ENCODE measurements around the gene TCF15. TPM values are rescaled to one million over a fixed set of nuclear protein-coding genes. Genes with fewer than 3 reads are reported as not detected.

The TCF15 gene
- polyA plus RNA-seq, 2 of the 4 experiments (the other 2 are of a cell fraction) = not detected

DNA sequence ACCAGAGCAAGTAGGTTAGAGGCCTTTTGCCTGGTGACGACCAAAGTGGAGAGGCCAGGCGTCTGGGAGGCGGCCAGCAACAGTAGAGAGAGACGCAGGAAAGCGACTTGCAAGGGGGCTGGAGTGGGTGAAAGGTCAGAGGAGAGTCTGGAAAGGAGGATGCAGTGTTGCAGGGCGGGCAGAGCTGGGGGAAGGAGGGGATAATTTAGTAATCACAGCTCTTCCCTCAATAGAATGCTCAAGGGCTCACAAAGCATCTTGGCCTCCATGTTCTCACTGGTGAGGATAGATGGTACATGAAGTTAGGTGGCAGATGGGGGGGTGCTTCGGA lies 25.2 kb downstream of the TCF15 start:
- H3K4me1 ChIP-seq = no peaks in the 10 kb centered on the region
- H3K9me3 ChIP-seq = no peaks in the 10 kb centered on the region
- DNase-seq (ENCODE audit: low read depth in 1 of 2, low spot score in 1 of 2) (no peak), ATAC-seq (no peak), FAIRE-seq (no peak)
- ChIA-PET POLR2A (no interaction called here), CTCF (interaction anchor here (1.6 to 1.8 kb wide), 2 partner anchors 23 to 61 kb away, joined by 4 to 8 read pairs; no protein-coding TSS in a partner anchor)
- H3K4me2 ChIP-seq = no peak overlapping the region
- 36% methylated on average over 7 of the region's 7 CpGs for WGBS (ENCODE audit: missing lambda C conversion rate)
- no peak overlapping the region for H3K4me3 ChIP-seq
- H3K27ac ChIP-seq = no peak overlapping the region
- TF ChIP-seq KDM5A (IDR thresholded peaks at IDR 0.05) (no peak), CEBPB (IDR thresholded peaks at IDR 0.05) (no peak), ESRRA (IDR thresholded peaks at IDR 0.05; ENCODE audit: borderline replicate concordance, low read length) (no peak), NR3C1 (IDR thresholded peaks at IDR 0.05) (no peak), HOXA7 (CRISPR knock-in tag; IDR thresholded peaks at IDR 0.05) (no peak), BHLHE40 (IDR thresholded peaks at IDR 0.05; ENCODE audit: low read depth, low read length) (no peak), CBX2 (IDR thresholded peaks at IDR 0.05; ENCODE audit: borderline replicate concordance, low read depth) (no peak), MAFK (IDR thresholded peaks at IDR 0.05; ENCODE audit: partially characterized antibody) (no peak), CBX8 (IDR thresholded peaks at IDR 0.05) (no peak), ZNF302 (CRISPR knock-in tag; IDR thresholded peaks at IDR 0.05) (no peak), MAZ (IDR thresholded peaks at IDR 0.05; ENCODE audit: borderline replicate concordance, low read depth, low read length) (no peak), HDAC2 (IDR thresholded peaks at IDR 0.05) (no peak), JUN (IDR thresholded peaks at IDR 0.05) (no peak)
- TF ChIP-seq, protein P1, sequence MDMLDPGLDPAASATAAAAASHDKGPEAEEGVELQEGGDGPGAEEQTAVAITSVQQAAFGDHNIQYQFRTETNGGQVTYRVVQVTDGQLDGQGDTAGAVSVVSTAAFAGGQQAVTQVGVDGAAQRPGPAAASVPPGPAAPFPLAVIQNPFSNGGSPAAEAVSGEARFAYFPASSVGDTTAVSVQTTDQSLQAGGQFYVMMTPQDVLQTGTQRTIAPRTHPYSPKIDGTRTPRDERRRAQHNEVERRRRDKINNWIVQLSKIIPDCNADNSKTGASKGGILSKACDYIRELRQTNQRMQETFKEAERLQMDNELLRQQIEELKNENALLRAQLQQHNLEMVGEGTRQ (IDR thresholded peaks at IDR 0.05) = no peak
- TF ChIP-seq, protein P2, sequence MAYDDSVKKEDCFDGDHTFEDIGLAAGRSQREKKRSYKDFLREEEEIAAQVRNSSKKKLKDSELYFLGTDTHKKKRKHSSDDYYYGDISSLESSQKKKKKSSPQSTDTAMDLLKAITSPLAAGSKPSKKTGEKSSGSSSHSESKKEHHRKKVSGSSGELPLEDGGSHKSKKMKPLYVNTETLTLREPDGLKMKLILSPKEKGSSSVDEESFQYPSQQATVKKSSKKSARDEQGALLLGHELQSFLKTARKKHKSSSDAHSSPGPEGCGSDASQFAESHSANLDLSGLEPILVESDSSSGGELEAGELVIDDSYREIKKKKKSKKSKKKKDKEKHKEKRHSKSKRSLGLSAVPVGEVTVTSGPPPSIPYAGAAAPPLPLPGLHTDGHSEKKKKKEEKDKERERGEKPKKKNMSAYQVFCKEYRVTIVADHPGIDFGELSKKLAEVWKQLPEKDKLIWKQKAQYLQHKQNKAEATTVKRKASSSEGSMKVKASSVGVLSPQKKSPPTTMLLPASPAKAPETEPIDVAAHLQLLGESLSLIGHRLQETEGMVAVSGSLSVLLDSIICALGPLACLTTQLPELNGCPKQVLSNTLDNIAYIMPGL (CRISPR knock-in tag; IDR thresholded peaks at IDR 0.05; ENCODE audit: borderline replicate concordance) = no peak
- TF ChIP-seq, protein P3, sequence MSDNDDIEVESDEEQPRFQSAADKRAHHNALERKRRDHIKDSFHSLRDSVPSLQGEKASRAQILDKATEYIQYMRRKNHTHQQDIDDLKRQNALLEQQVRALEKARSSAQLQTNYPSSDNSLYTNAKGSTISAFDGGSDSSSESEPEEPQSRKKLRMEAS (IDR thresholded peaks at IDR 0.05) = no peak
- TF ChIP-seq, protein P4, sequence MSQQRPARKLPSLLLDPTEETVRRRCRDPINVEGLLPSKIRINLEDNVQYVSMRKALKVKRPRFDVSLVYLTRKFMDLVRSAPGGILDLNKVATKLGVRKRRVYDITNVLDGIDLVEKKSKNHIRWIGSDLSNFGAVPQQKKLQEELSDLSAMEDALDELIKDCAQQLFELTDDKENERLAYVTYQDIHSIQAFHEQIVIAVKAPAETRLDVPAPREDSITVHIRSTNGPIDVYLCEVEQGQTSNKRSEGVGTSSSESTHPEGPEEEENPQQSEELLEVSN (IDR thresholded peaks at IDR 0.05; ENCODE audit: borderline replicate concordance, low read depth) = no peak
- TF ChIP-seq, protein P5, sequence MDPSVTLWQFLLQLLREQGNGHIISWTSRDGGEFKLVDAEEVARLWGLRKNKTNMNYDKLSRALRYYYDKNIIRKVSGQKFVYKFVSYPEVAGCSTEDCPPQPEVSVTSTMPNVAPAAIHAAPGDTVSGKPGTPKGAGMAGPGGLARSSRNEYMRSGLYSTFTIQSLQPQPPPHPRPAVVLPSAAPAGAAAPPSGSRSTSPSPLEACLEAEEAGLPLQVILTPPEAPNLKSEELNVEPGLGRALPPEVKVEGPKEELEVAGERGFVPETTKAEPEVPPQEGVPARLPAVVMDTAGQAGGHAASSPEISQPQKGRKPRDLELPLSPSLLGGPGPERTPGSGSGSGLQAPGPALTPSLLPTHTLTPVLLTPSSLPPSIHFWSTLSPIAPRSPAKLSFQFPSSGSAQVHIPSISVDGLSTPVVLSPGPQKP (IDR thresholded peaks at IDR 0.05; ENCODE audit: low read depth, low read length) = no peak
- TF ChIP-seq, protein P6, sequence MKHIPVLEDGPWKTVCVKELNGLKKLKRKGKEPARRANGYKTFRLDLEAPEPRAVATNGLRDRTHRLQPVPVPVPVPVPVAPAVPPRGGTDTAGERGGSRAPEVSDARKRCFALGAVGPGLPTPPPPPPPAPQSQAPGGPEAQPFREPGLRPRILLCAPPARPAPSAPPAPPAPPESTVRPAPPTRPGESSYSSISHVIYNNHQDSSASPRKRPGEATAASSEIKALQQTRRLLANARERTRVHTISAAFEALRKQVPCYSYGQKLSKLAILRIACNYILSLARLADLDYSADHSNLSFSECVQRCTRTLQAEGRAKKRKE (CRISPR knock-in tag; IDR thresholded peaks at IDR 0.05; ENCODE audit: low read depth) = no peak

DNA sequence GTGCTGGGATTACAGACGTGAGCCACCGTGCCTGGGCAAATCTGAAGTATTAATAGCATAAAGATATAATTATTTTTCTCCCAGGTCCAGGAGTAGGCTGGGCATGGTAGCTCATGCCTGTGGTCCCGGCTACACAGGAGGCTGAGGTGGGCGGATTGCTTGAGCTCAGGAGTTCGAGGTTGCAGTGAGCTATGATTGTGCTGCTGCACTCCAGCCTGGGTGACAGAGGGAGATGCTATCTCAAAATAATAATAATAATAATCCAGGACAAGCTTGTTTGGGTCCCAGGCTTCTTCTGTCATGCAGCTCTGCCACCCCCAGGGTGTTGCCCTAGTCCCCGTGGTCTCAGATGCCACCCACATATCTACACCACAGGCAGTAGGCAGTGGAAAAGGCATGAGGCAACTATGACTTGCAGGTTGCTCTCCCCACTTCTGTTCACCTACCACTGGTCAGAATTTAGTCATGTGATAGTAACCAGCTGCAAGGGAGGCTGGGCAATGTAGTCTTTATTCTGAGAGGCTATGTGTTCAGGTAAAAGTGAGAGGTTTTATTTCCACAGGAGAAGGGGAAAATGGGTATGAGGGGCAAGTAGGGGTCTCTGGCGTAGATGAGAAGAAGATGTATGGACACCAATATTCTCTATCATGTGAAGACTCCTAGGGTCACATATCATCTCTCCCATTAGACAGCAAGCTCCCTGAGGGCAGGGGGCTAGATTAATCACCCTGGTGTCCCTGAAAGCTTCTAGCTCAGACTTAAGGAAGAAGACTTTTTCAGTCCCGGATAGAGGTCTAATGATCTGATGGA lies 25.7 kb downstream of the TCF15 start:
- Histone ChIP-seq H3K4me3 (no peak overlapping the region), H3K4me2 (no peak overlapping the region), H3K27ac (no peak overlapping the region), H3K9me3 (no peaks in the 10 kb centered on the region), H3K4me1 (no peaks in the 10 kb centered on the region)
- peak in 1 of 2 experiments; percentile 64; a peak in 3 of 6 replicates for ATAC-seq
- ChIA-PET CTCF (interaction anchor here (0.7 to 1.8 kb wide), 6 partner anchors 22 to 191 kb away, joined by 3 to 8 read pairs (median 4); no protein-coding TSS in a partner anchor), POLR2A (no interaction called here)
- no peak for FAIRE-seq
- WGBS (ENCODE audit: missing lambda C conversion rate) = 59% methylated on average over 8 of the region's 8 CpGs
- DNase-seq (ENCODE audit: low read depth in 1 of 2, low spot score in 1 of 2) = peak in 1 of 2 experiments; percentile 43
- TF ChIP-seq RARB (CRISPR knock-in tag; IDR thresholded peaks at IDR 0.05) (no peak), HOXB5 (CRISPR knock-in tag; IDR thresholded peaks at IDR 0.05) (no peak), RNF2 (IDR thresholded peaks at IDR 0.05; ENCODE audit: borderline replicate concordance, low read depth) (no peak), KDM1A (IDR thresholded peaks at IDR 0.05; ENCODE audit: low read depth) (no peak), NPAS2 (CRISPR knock-in tag; IDR thresholded peaks at IDR 0.05; ENCODE audit: borderline replicate concordance) (no peak), POLR2AphosphoS2 (conservative IDR thresholded peaks at IDR 0.05; ENCODE audit: low read length) (no peak), MYC (IDR thresholded peaks at IDR 0.05; ENCODE audit: borderline replicate concordance, low read length) (no peak)
- TF ChIP-seq, protein P7, sequence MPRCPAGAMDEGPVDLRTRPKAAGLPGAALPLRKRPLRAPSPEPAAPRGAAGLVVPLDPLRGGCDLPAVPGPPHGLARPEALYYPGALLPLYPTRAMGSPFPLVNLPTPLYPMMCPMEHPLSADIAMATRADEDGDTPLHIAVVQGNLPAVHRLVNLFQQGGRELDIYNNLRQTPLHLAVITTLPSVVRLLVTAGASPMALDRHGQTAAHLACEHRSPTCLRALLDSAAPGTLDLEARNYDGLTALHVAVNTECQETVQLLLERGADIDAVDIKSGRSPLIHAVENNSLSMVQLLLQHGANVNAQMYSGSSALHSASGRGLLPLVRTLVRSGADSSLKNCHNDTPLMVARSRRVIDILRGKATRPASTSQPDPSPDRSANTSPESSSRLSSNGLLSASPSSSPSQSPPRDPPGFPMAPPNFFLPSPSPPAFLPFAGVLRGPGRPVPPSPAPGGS (IDR thresholded peaks at IDR 0.05) = no peak
- TF ChIP-seq, protein P6 (CRISPR knock-in tag; IDR thresholded peaks at IDR 0.05; ENCODE audit: low read depth) = no peak
- TF ChIP-seq, protein P5 (IDR thresholded peaks at IDR 0.05; ENCODE audit: low read depth, low read length) = no peak
